GM20000 (cell line): ENCODE results near the gene NAV3.

ENCODE experiments used
- DNase-seq: peaks from one replicate; pipeline ENCODE4 v3.0.0; 2012; ENCODE audit warnings: low spot score
- CTCF ChIP-seq: IDR thresholded peaks from 2 replicates; pipeline ENCODE4 v1.5.1; 2012; ENCODE audit warnings: mild to moderate bottlenecking, control low read depth; ENCODE audit errors: extremely low read depth, missing control alignments

NAV3 gene

GRCh38 chr12:78120866-78121560 lies 290.3 kb downstream of the NAV3 start:
- no peak for TF ChIP-seq CTCF
- peak; percentile 7 for DNase-seq

GRCh38 chr12:78121969-78122610 lies 291.4 kb downstream of the NAV3 start:
- no peak for DNase-seq
- TF ChIP-seq CTCF = no peak

- TF ChIP-seq CTCF = no peak
Observed at GRCh38 chr12:78128211-78128610, 297.5 kb downstream of the NAV3 start.

GRCh38 chr12:78143717-78144116 lies 313.0 kb downstream of the NAV3 start:
- DNase-seq = no peak
- no peak for TF ChIP-seq CTCF

More at GRCh38 chr12:78128211-78128610, 297.5 kb downstream of the NAV3 start:
- DNase-seq = no peak

- DNase-seq = no peak
- no peak for TF ChIP-seq CTCF
Observed at GRCh38 chr12:78145398-78145797, 314.7 kb downstream of the NAV3 start.

GRCh38 chr12:78146365-78146772 lies 315.7 kb downstream of the NAV3 start:
- peak; percentile 31 for TF ChIP-seq CTCF
- DNase-seq = peak; percentile 3

GRCh38 chr12:78149459-78149858 lies 318.8 kb downstream of the NAV3 start:
- TF ChIP-seq CTCF = no peak
- no peak for DNase-seq
